Astrocyte of the spinal cord (primary cell): ENCODE results near the gene BAMBI.
"Not testable (repeated sequence)": the region's sequence is repeated elsewhere in the genome, so short reads cannot be mapped to it uniquely, and the experiment has no call there.

Source experiments
- DNase-seq: peaks from one replicate; pipeline ENCODE4 v3.0.0; 2011; ENCODE audit warnings: low read depth, low spot score
- H3K4me3 ChIP-seq: 2 replicates; pipeline ENCODE4 v1.5.1; 2011; ENCODE audit warnings: low read depth, mild to moderate bottlenecking, low read length, moderate library complexity
- in situ Hi-C: cut with HindIII; loops from 2 replicates; pipeline ENCODE4 v1.10.0; 2017; ENCODE audit warnings: low sequenced_read_pairs
- TF ChIP-seq, protein P1 (sequence below): IDR thresholded peaks from 2 replicates; pipeline ENCODE4 v1.5.1; 2012; ENCODE audit warnings: low read depth, mild to moderate bottlenecking, low read length, inconsistent platforms

BAMBI gene

DNA sequence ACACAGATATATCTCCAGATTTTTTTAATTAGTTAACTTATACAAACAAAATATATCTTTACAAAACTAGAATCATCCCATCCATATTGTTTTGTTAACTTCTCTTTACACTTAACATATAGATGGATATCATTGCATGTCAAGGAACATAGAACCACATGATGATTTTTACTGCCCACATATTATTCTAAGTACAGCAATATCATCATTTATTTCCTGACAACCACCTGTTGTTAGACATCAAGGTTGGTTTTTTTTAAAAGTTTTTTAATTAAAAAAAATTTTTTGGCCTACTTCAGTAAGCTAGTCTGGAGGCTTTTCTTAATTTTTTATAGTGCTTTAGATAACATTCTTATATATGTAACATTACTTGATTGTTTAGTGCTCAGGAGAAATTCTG lies 38.9 kb upstream of the BAMBI start:
- DNase-seq = no peak
- H3K4me3 ChIP-seq = no peak overlapping the region
- in situ Hi-C loops = no loop called here
- TF ChIP-seq, protein P1, sequence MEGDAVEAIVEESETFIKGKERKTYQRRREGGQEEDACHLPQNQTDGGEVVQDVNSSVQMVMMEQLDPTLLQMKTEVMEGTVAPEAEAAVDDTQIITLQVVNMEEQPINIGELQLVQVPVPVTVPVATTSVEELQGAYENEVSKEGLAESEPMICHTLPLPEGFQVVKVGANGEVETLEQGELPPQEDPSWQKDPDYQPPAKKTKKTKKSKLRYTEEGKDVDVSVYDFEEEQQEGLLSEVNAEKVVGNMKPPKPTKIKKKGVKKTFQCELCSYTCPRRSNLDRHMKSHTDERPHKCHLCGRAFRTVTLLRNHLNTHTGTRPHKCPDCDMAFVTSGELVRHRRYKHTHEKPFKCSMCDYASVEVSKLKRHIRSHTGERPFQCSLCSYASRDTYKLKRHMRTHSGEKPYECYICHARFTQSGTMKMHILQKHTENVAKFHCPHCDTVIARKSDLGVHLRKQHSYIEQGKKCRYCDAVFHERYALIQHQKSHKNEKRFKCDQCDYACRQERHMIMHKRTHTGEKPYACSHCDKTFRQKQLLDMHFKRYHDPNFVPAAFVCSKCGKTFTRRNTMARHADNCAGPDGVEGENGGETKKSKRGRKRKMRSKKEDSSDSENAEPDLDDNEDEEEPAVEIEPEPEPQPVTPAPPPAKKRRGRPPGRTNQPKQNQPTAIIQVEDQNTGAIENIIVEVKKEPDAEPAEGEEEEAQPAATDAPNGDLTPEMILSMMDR = no peak

DNA sequence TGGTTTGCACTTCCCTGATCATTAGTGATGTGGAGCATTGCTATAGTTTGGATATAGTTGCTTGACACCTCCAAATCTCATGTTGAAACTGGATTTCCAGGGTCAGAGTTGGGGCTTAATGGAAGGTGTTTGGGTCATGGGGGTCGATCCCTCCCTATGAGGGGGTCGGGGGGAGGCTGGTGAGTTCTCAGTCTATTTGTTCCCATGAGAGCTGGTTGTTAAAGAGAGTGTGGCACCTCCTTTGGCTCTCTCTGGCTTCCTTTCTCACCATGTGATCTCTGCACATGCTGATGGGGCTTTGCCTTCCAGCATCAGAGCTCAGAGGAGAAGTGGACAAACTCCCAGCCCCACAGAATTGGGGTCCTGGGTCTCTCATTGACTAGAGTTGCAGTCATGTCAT lies 36.8 kb upstream of the BAMBI start:
- DNase-seq = no peak
- in situ Hi-C loops = no loop called here
- TF ChIP-seq, protein P1 = no peak
- H3K4me3 ChIP-seq = no peak overlapping the region

DNA sequence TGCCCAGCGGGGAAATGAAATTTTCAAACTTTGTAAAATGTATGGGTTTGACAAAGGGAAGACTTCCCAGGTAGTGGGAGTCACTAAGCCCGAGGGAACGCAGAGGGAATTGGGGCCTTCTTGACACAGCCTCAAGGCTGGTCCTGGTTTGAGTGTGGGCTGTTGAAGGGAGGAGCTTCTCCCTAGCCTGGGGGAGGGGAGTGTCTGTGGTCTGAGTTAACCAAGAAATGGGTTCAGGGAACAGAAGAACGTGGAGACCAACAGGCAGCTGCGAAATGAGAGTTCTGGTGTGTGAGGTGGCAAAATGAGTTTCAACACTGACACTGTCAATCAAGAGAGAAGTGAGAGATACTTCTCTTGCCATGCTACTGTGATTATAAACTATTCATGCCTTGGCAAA lies 32.7 kb upstream of the BAMBI start:
- in situ Hi-C loops = no loop called here
- no peak for DNase-seq
- TF ChIP-seq, protein P1 = no peak
- no peak overlapping the region for H3K4me3 ChIP-seq

DNA sequence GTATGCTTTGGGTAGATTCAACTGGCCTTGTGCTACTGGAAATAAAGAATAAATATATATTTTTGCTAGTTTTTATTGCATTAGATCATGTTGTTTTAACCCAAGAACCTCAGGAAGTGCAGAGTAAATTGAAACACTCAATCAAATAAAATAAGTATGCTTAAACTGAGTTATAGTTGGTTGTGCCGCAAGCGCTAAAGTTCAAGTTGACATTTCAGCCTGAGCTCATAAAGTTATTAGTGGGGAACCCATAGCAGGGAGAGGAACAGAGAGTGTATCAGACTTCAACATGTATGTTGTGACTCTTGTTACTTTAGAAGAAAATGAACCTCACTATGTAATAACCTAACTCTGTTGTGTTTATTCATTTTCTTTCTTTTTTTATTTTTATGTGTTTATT lies 25.2 kb upstream of the BAMBI start:
- no peak overlapping the region for H3K4me3 ChIP-seq
- no peak for DNase-seq
- TF ChIP-seq, protein P1 = no peak
- in situ Hi-C loops = no loop called here

DNA sequence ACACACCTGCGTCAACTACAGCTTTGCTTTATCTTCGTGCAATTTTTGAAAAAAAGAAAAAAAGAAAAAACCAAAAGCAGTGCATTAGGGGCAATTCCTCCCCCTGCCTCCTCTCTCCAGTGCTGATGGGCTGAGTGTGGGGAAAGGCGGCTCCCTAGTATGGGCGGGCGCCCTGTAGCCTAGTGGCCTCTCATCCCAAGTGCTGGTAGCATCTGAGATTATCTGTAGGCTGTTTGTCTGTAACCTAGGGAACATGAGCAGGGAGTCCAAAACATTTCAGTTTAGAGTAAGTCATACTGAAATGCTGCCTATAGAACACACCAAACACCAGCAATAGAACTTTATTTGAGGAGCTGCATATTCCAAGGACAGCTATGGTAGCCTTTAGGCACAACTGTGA lies 24.6 kb upstream of the BAMBI start:
- TF ChIP-seq, protein P1 = no peak
- DNase-seq = no peak
- H3K4me3 ChIP-seq = no peak overlapping the region
- in situ Hi-C loops = no loop called here

DNA sequence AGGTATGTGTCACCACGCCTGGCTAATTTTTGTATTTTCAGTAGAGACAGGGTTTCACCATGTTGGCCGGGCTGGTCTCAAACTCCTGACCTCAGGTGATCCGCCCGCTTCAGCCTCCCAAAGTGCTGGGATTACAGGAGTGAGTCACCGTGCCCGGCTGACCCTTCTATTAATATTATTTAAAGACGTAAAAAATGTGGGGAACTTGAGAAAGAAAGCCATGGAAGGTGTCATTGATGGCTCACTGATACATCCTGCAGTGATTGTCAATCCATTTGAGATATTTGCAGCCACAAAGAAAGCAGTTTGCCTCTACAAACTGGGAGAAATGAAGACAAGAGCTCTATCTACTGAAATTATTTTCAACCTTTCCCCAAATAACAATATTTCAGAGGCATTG lies 18.5 kb upstream of the BAMBI start:
- H3K4me3 ChIP-seq, DNase-seq, in situ Hi-C loops: not testable (repeated sequence)

DNA sequence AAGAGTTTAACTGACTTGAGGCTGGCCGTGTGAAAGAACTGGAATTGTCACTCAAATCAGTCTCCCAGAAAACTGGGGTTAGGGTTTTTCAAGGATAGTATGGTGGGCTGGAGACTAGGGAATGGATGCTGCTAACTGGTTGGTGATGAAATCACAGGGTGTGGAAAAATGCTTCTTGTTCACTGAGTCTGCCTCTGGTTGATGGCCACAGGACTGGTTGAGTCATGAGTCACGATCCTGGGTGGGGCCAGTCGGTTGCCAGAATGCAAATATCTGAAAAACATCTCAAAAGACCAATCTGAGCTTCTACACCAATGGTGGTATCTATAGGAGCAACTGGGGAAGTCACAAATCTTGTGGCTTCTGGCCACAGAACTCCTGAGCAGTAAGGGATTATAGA lies 16.3 kb upstream of the BAMBI start:
- in situ Hi-C loops = no loop called here
- TF ChIP-seq, protein P1 = no peak
- DNase-seq = peak; percentile 76
- H3K4me3 ChIP-seq = no peak overlapping the region
